Duodenal mucosa (tissue), 2 donors: ENCODE measurements around the gene MYG1.
"Not testable (repeated sequence)": the region's sequence is repeated elsewhere in the genome, so short reads cannot be mapped to it uniquely, and the experiment has no call there.

Experiments used
- H3K27ac ChIP-seq: one replicate; pipeline ENCODE4 v1.7.0; 2013; ENCODE audit warnings: low read depth, low read length
- H3K27me3 ChIP-seq, 2 donors: one replicate each; pipeline ENCODE4 v1.7.0; 2013; ENCODE audit warnings: low read length in 2 of 2, control low read depth in 1 of 2; ENCODE audit not compliant: insufficient read depth in 2 of 2, control insufficient read depth in 1 of 2
- H3K36me3 ChIP-seq, 2 donors: one replicate each; pipeline ENCODE4 v1.7.0; 2013; ENCODE audit warnings: low read length in 2 of 2, control low read depth in 1 of 2; ENCODE audit not compliant: insufficient read depth in 2 of 2, control insufficient read depth in 1 of 2
- H3K4me1 ChIP-seq, 2 donors: one replicate each; pipeline ENCODE4 v1.7.0; 2013; ENCODE audit warnings: low read length in 2 of 2, control low read depth in 1 of 2; ENCODE audit not compliant: insufficient read depth in 2 of 2, control insufficient read depth in 1 of 2
- H3K4me3 ChIP-seq, 2 donors: one replicate each; pipeline ENCODE4 v1.7.0; 2013; ENCODE audit warnings: low read length in 2 of 2, low read depth in 1 of 2
- H3K9ac ChIP-seq, 2 donors: one replicate each; pipeline ENCODE4 v1.7.0; 2013; ENCODE audit warnings: low read length in 2 of 2, low read depth in 1 of 2
- H3K9me3 ChIP-seq, 2 donors: one replicate each; pipeline ENCODE4 v1.7.0; 2013; ENCODE audit warnings: low read length in 2 of 2, control low read depth in 1 of 2; ENCODE audit not compliant: control insufficient read depth in 1 of 2

MYG1 gene

GRCh38 chr12:53326460-53327185 lies 27.1 kb downstream of the MYG1 start:
- H3K9me3 ChIP-seq, result no peaks in the 10 kb centered on the region
- no peak overlapping the region for H3K27ac ChIP-seq
- no peak overlapping the region for H3K9ac ChIP-seq
- no peak overlapping the region for H3K4me3 ChIP-seq
- H3K27me3 ChIP-seq, result peaks cover 4 to 9% of the 10 kb centered on the region in 2 donors
- peaks cover 14 to 22% of the 10 kb centered on the region in 2 donors for H3K4me1 ChIP-seq
- H3K36me3 ChIP-seq, result no peaks in the 10 kb centered on the region

- H3K4me1 ChIP-seq, result peaks cover 11 to 16% of the 10 kb centered on the region in 2 donors
- H3K27me3 ChIP-seq, result peaks cover 4 to 9% of the 10 kb centered on the region in 2 donors
- no peaks in the 10 kb centered on the region for H3K36me3 ChIP-seq
- no peaks in the 10 kb centered on the region for H3K9me3 ChIP-seq
- H3K9ac ChIP-seq, result no peak overlapping the region
- no peak overlapping the region for H3K27ac ChIP-seq
- no peak overlapping the region for H3K4me3 ChIP-seq
Measured at GRCh38 chr12:53327435-53328042, 28.0 kb downstream of the MYG1 start.

- Histone ChIP-seq H3K4me1 (peaks cover 11 to 16% of the 10 kb centered on the region in 2 donors), H3K9ac (no peak overlapping the region), H3K36me3 (no peaks in the 10 kb centered on the region), H3K9me3 (no peaks in the 10 kb centered on the region), H3K27me3 (peaks cover 4 to 9% of the 10 kb centered on the region in 2 donors), H3K4me3 (no peak overlapping the region), H3K27ac (no peak overlapping the region)
Measured at GRCh38 chr12:53328043-53328435, 28.5 kb downstream of the MYG1 start.

- no peak overlapping the region for H3K27ac ChIP-seq
- H3K27me3 ChIP-seq, result peaks cover 5 to 12% of the 10 kb centered on the region in 2 donors
- no peak overlapping the region for H3K4me3 ChIP-seq
- no peaks in the 10 kb centered on the region for H3K36me3 ChIP-seq
- H3K9me3 ChIP-seq, result no peaks in the 10 kb centered on the region
- H3K4me1 ChIP-seq, result peaks cover 0 to 5% of the 10 kb centered on the region in 2 donors
- no peak overlapping the region for H3K9ac ChIP-seq
Measured at GRCh38 chr12:53330671-53331070, 31.2 kb downstream of the MYG1 start.

- not testable (repeated sequence) for H3K27ac ChIP-seq, H3K4me1 ChIP-seq, H3K9ac ChIP-seq, H3K9me3 ChIP-seq, H3K36me3 ChIP-seq, H3K4me3 ChIP-seq
- peaks cover 19 to 20% of the 10 kb centered on the region in 2 donors for H3K27me3 ChIP-seq
Measured at GRCh38 chr12:53332339-53332738, 32.8 kb downstream of the MYG1 start.

GRCh38 chr12:53332744-53333143 lies 33.2 kb downstream of the MYG1 start:
- no peaks in the 10 kb centered on the region for H3K4me1 ChIP-seq
- no peak overlapping the region for H3K27ac ChIP-seq
- H3K4me3 ChIP-seq, result no peak overlapping the region
- H3K36me3 ChIP-seq, result no peaks in the 10 kb centered on the region
- H3K9me3 ChIP-seq, result no peaks in the 10 kb centered on the region
- H3K27me3 ChIP-seq, result peaks cover 19 to 21% of the 10 kb centered on the region in 2 donors
- no peak overlapping the region for H3K9ac ChIP-seq

GRCh38 chr12:53333289-53333688 lies 33.8 kb downstream of the MYG1 start:
- H3K27ac ChIP-seq, result no peak overlapping the region
- H3K9ac ChIP-seq, result no peak overlapping the region
- H3K27me3 ChIP-seq, result peaks cover 19 to 23% of the 10 kb centered on the region in 2 donors
- H3K9me3 ChIP-seq, result no peaks in the 10 kb centered on the region
- H3K4me1 ChIP-seq, result no peaks in the 10 kb centered on the region
- H3K4me3 ChIP-seq, result no peak overlapping the region
- H3K36me3 ChIP-seq, result no peaks in the 10 kb centered on the region

- H3K36me3 ChIP-seq, result no peaks in the 10 kb centered on the region
- H3K27me3 ChIP-seq, result peaks cover 21 to 29% of the 10 kb centered on the region in 2 donors
- no peaks in the 10 kb centered on the region for H3K9me3 ChIP-seq
- no peak overlapping the region for H3K9ac ChIP-seq
- H3K27ac ChIP-seq, result no peak overlapping the region
- no peak overlapping the region for H3K4me3 ChIP-seq
- no peaks in the 10 kb centered on the region for H3K4me1 ChIP-seq
Measured at GRCh38 chr12:53333845-53334244, 34.4 kb downstream of the MYG1 start.

GRCh38 chr12:53334822-53335221 lies 35.3 kb downstream of the MYG1 start:
- Histone ChIP-seq H3K27ac (no peak overlapping the region), H3K36me3 (no peaks in the 10 kb centered on the region), H3K27me3 (peaks cover 21 to 31% of the 10 kb centered on the region in 2 donors), H3K4me1 (no peaks in the 10 kb centered on the region), H3K4me3 (no peak overlapping the region), H3K9me3 (no peaks in the 10 kb centered on the region), H3K9ac (no peak overlapping the region)

GRCh38 chr12:53336181-53336681 lies 36.7 kb downstream of the MYG1 start, which contains the start of gene SP7:
TSS of gene SP7 (minus strand) at chr12:53336354. CDS start at chr12:53335646, 708 bp downstream.
- peaks cover 21 to 37% of the 10 kb centered on the region in 2 donors for H3K27me3 ChIP-seq
- H3K4me1 ChIP-seq, result no peaks in the 10 kb centered on the region
- no peaks in the 10 kb centered on the region for H3K9me3 ChIP-seq
- H3K9ac ChIP-seq, result no peak within 1 kb of the TSS
- no peak within 1 kb of the TSS for H3K4me3 ChIP-seq
- H3K36me3 ChIP-seq, result no peaks in the 10 kb centered on the region
- no peak within 1 kb of the TSS for H3K27ac ChIP-seq
